Gastroesophageal sphincter (tissue), 3 donors: ENCODE data around the gene RELL1.

Experiments used
- POLR2A ChIP-seq, 2 donors: fragments of 450-650 bp; IDR thresholded peaks; one replicate each; pipeline ENCODE4 v1.6.1; 2017; ENCODE audit warnings: antibody characterized with exemption in 2 of 2, mild to moderate bottlenecking in 2 of 2, moderate library complexity in 1 of 2
- TF ChIP-seq, protein P1 (sequence below), 4 experiments: fragments of 200-600 bp in 2 of 4; fragments of 450-650 bp in 2 of 4; sonication (generic) in 1 of 4; IDR thresholded peaks; one replicate each; pipeline ENCODE4 v1.5.1; 2017 to 2019; ENCODE audit warnings: antibody characterized with exemption in 4 of 4, mild to moderate bottlenecking in 2 of 4, moderate library complexity in 2 of 4

- TF ChIP-seq, protein P1, sequence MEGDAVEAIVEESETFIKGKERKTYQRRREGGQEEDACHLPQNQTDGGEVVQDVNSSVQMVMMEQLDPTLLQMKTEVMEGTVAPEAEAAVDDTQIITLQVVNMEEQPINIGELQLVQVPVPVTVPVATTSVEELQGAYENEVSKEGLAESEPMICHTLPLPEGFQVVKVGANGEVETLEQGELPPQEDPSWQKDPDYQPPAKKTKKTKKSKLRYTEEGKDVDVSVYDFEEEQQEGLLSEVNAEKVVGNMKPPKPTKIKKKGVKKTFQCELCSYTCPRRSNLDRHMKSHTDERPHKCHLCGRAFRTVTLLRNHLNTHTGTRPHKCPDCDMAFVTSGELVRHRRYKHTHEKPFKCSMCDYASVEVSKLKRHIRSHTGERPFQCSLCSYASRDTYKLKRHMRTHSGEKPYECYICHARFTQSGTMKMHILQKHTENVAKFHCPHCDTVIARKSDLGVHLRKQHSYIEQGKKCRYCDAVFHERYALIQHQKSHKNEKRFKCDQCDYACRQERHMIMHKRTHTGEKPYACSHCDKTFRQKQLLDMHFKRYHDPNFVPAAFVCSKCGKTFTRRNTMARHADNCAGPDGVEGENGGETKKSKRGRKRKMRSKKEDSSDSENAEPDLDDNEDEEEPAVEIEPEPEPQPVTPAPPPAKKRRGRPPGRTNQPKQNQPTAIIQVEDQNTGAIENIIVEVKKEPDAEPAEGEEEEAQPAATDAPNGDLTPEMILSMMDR (IDR thresholded peaks at IDR 0.05): no peak
- TF ChIP-seq POLR2A (IDR thresholded peaks at IDR 0.05): no peak
These were observed 101.6 kb downstream of the RELL1 start for GRCh38 chr4:37584493-37585060.
